SU-DHL-6 (cell line): ENCODE measurements around the gene NUTM2G.
"Not testable (repeated sequence)": the region's sequence is repeated elsewhere in the genome, so short reads cannot be mapped to it uniquely, and the experiment has no call there.

Experiments
- H2AFZ ChIP-seq: fragments of 200-600 bp; sonication (generic); 2 replicates; pipeline ENCODE4 v1.6.1; 2014; ENCODE audit warnings: low read depth, mild to moderate bottlenecking, moderate library complexity, mixed read lengths, antibody characterized with exemption, low read length; ENCODE audit not compliant: severe bottlenecking
- H3F3A ChIP-seq: fragments of 200-600 bp; shearing (Covaris generic); 2 replicates; pipeline ENCODE4 v1.6.0; 2016; ENCODE audit warnings: antibody characterized with exemption, mild to moderate bottlenecking; ENCODE audit not compliant: insufficient read depth
- H3K27ac ChIP-seq: fragments of 200-600 bp; sonication (generic); 2 replicates; pipeline ENCODE4 v1.5.1; 2016; ENCODE audit warnings: low read depth, mild to moderate bottlenecking, low read length, moderate library complexity, mixed read lengths
- H3K27me3 ChIP-seq: fragments of 200-600 bp; sonication (generic), shearing (Covaris generic); 2 replicates; pipeline ENCODE4 v1.6.0; 2014; ENCODE audit warnings: mild to moderate bottlenecking, low read length
- H3K36me3 ChIP-seq: fragments of 200-600 bp; sonication (generic); 2 replicates; pipeline ENCODE4 v1.6.1; 2014; ENCODE audit warnings: mild to moderate bottlenecking, low read length, mixed read lengths
- H3K4me2 ChIP-seq: fragments of 300-600, 200-600 bp; shearing (Covaris generic), sonication (generic); 2 replicates; pipeline ENCODE4 v1.6.0; 2014; ENCODE audit warnings: low read length, low read depth, mild to moderate bottlenecking; ENCODE audit not compliant: poor library complexity, severe bottlenecking
- H3K4me3 ChIP-seq: fragments of 200-600 bp; sonication (generic); 2 replicates; pipeline ENCODE4 v1.5.1; 2014; ENCODE audit warnings: antibody characterized with exemption, low read length, mild to moderate bottlenecking, mixed read lengths; ENCODE audit not compliant: insufficient read depth, poor library complexity, severe bottlenecking
- H3K79me2 ChIP-seq: fragments of 200-600 bp; sonication (generic); 2 replicates; pipeline ENCODE4 v1.6.1; 2014; ENCODE audit warnings: mild to moderate bottlenecking, low read length, moderate library complexity; ENCODE audit not compliant: insufficient read depth
- H3K9ac ChIP-seq: fragments of 200-600 bp; sonication (generic); 2 replicates; pipeline ENCODE4 v1.7.0; 2014; ENCODE audit warnings: mild to moderate bottlenecking, low read length
- H3K9me2 ChIP-seq: fragments of 200-600 bp; sonication (generic); replicated peaks from 2 replicates; pipeline ENCODE4 v1.6.1; 2014; ENCODE audit warnings: low read length; ENCODE audit not compliant: insufficient read depth
- H3K9me3 ChIP-seq: fragments of 200-600 bp; sonication (generic); 2 replicates; pipeline ENCODE4 v1.6.1; 2014; ENCODE audit warnings: low read length, mixed read lengths; ENCODE audit not compliant: insufficient read depth
- H4K20me1 ChIP-seq: fragments of 200-600 bp; sonication (generic); 2 replicates; pipeline ENCODE4 v1.6.1; 2014; ENCODE audit warnings: low read depth, mild to moderate bottlenecking, antibody characterized with exemption, low read length, moderate library complexity, mixed read lengths

Gene NUTM2G

DNA sequence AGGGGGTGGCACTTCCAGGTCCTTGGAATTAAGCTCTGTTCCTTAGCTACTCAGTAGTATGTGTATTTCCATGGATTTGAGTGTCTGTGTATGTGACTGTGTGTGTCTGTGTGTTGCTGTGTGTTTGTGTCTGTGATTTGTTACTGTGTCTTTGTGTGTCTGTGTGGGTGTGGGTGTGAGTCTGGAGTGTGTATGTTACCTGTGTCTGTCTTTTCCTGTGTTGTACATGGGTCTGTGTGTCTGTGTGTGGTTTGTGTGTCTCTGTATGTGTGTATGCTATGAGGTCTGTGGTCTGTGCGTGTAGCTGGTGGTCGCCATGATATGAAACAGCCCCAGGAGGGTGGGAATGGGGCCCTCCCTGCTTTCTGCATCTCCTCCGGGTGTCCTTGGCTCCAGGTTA lies 8.8 kb downstream of the NUTM2G start:
- not testable (repeated sequence) for H3K4me2 ChIP-seq, H4K20me1 ChIP-seq, H3F3A ChIP-seq, H3K9ac ChIP-seq, H2AFZ ChIP-seq, H3K36me3 ChIP-seq, H3K27me3 ChIP-seq, H3K9me2 ChIP-seq, H3K27ac ChIP-seq, H3K9me3 ChIP-seq, H3K79me2 ChIP-seq, H3K4me3 ChIP-seq

DNA sequence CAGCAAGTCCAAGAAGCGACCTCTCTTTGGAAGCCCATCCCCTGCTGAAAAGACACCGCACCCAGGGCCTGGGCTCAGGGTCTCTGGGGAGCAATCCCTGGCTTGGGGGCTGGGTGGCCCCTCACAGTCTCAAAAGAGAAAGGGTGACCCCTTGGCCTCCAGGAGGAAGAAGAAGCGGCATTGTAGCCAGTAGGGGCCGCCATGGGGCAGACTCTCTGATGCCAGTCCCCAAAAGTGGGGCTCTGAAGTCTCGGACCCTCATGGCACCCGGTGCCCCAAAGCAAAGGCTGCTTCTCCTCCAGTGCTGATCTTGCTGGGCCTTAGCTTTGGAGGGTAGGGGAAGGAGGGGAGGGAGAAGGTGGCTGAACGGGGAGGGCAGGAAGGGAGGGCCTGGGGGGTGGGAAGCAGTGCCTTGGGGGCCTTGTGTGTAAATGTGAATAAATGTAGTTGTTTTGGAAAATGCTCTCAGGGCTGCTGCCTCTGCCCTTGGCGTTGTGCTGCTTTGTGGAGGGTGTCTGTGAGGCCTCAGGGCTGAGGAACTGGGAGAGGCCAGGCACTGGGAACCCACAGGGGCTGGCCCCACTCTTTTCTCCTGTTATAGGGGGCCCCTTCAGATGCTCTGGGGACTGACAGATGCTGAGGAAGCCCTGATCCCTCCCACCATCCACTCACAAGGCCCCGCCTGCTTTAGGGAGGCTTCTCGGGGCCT lies 10.5 kb downstream of the NUTM2G start:
- H3K9ac ChIP-seq, H3K9me2 ChIP-seq, H3K4me3 ChIP-seq, H3K9me3 ChIP-seq, H3K27ac ChIP-seq, H3K36me3 ChIP-seq, H3K27me3 ChIP-seq, H3K4me2 ChIP-seq, H3K79me2 ChIP-seq, H4K20me1 ChIP-seq, H2AFZ ChIP-seq, H3F3A ChIP-seq: not testable (repeated sequence)

DNA sequence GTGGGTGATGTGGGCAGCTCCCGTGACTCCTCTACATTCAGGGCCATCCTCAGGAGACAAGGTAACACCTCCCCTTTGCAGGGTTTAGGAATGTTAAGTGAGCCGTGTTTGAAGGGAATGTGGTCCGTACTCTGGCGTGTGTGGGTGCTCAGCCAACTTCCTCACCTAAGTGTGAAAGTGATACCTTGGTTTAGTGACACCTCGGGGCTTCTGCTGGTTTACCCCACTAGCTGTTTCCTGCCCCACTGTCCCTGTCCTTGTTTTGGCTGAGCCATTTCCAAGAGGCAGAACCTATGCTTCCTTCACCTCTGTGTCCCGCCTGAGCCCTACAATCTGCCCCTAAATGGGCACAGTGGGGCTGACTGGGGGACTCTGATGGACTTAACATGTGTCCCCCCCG lies 12.3 kb downstream of the NUTM2G start:
- H3K27ac ChIP-seq, H3K9ac ChIP-seq, H2AFZ ChIP-seq, H3K4me2 ChIP-seq, H3K27me3 ChIP-seq, H3K79me2 ChIP-seq, H3K9me2 ChIP-seq, H3F3A ChIP-seq, H4K20me1 ChIP-seq, H3K36me3 ChIP-seq, H3K9me3 ChIP-seq, H3K4me3 ChIP-seq: not testable (repeated sequence)

DNA sequence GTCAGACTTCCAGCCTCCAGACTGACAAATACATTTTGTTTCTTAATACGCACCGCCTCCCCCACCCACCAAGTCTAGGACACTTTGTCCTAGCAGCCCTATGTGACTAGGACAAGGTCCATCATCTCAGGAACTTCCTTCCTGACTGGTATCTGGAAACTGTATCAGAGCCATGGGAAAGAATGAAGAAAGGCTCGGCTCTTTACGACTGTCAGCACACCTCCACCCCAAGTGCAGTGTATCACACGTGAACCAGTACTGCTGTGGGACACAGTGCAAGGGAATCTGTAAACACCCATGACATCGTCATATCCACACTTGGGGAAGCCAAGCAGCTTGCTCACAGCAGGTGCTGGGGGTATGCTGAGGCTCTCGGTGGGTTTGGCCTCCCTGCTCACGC lies 13.0 kb downstream of the NUTM2G start:
- H3F3A ChIP-seq, H3K9me3 ChIP-seq, H3K9ac ChIP-seq, H3K4me3 ChIP-seq, H3K4me2 ChIP-seq, H4K20me1 ChIP-seq, H3K9me2 ChIP-seq, H3K27ac ChIP-seq, H3K27me3 ChIP-seq, H2AFZ ChIP-seq, H3K79me2 ChIP-seq, H3K36me3 ChIP-seq: not testable (repeated sequence)

DNA sequence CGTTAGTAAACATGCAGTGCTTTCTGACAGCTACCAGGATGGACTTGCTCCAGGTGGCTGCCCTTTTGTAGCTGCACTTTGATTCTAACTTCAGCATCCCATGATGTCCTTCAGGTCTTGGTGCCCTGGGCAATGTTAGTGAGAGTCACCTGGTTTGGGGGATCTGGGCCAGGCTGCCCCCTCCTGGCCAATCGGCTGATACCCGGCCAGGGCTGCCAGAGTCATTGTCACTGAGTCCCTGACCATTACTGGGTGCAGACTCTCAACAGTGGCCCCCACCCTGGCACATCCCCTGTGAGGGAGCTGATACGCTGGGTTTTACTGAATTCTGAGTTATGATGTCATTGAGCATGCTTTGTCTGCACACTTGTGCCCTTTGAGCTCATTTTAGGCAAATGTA lies 13.5 kb downstream of the NUTM2G start:
- not testable (repeated sequence) for H3K4me2 ChIP-seq, H2AFZ ChIP-seq

DNA sequence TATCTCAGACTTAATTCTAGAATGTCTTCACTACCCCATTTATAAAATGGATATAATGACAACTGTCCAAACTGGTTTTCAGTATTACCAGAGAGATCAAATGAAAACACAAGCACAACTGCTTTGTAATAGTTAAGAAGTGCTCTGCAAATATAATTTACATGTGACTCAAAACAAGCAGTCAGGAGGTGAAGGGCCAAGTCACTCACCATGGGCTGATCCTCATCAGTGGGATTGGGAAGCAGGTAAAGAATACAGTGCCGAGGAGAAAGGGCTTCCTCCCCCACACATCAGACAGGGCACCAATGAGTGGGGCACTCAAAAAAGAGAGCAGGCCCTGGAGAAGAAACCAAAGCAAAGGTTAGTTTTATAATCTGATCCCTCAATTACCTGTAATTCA lies 20.7 kb downstream of the NUTM2G start:
- not testable (repeated sequence) for H3K36me3 ChIP-seq, H4K20me1 ChIP-seq

More for the DNA sequence above, 13.5 kb downstream of the NUTM2G start:
- H3K9me3 ChIP-seq, H4K20me1 ChIP-seq, H3F3A ChIP-seq, H3K4me3 ChIP-seq, H3K9ac ChIP-seq, H3K9me2 ChIP-seq, H3K36me3 ChIP-seq, H3K27ac ChIP-seq, H3K79me2 ChIP-seq, H3K27me3 ChIP-seq: not testable (repeated sequence)

DNA sequence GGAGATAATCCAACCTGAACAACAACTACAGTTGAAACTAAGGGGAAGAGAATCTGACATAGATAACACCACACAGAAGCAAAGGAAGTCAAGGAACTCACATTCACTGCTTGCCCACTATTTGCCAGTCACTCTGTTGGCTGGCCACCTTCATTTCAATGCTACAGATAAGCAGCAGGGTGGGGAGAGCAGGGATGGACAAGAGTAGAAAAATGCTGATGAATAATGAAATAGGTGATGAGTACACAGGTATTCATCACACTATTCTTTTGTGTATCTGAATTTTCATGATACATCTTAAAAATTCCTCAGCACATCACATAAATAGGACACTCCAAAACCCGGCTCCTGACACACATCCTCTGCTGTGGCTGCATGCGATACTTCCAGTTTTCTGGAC lies 21.9 kb downstream of the NUTM2G start:
- not testable (repeated sequence) for H3K4me2 ChIP-seq, H4K20me1 ChIP-seq, H2AFZ ChIP-seq, H3K27me3 ChIP-seq, H3K27ac ChIP-seq, H3F3A ChIP-seq, H3K79me2 ChIP-seq, H3K9me2 ChIP-seq, H3K36me3 ChIP-seq, H3K9ac ChIP-seq, H3K9me3 ChIP-seq, H3K4me3 ChIP-seq

More for the DNA sequence above, 20.7 kb downstream of the NUTM2G start:
- not testable (repeated sequence) for H3K79me2 ChIP-seq, H3K4me2 ChIP-seq, H3F3A ChIP-seq, H3K27me3 ChIP-seq, H3K27ac ChIP-seq, H3K9me3 ChIP-seq, H3K9me2 ChIP-seq, H3K4me3 ChIP-seq, H3K9ac ChIP-seq, H2AFZ ChIP-seq

DNA sequence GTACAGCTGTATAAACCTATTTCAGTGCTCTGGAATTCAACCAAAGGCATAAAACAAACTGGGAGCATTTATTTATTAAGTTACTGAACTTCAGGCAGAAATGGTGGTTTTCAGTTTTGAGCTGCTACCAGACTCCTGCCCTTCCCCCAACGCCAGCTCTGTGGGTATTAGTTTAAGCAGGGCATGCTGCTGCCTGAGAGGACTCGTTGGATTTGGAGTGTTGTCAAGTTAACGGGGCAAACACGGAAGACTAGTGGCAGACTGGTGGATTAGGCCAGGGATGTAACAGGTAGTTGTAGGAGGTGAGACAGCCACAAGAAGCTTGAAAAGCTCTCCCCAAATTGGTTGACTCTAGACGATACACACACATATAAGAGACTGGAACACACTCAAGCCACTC lies 38.9 kb downstream of the NUTM2G start:
- H3K9me3 ChIP-seq, H3K9me2 ChIP-seq, H3K27ac ChIP-seq, H4K20me1 ChIP-seq, H3K4me3 ChIP-seq, H3F3A ChIP-seq, H2AFZ ChIP-seq, H3K9ac ChIP-seq, H3K36me3 ChIP-seq, H3K4me2 ChIP-seq, H3K79me2 ChIP-seq, H3K27me3 ChIP-seq: not testable (repeated sequence)
